Measurements from ENCODE around the gene CC2D1B. TPM values are rescaled to one million over a fixed set of nuclear protein-coding genes. Genes with fewer than 3 reads are reported as not detected.

The CC2D1B gene
- total and polyA plus RNA-seq, 2 of the 4 experiments (the other 2 are of a cell fraction), result 16.9 to 17.2 TPM

DNA sequence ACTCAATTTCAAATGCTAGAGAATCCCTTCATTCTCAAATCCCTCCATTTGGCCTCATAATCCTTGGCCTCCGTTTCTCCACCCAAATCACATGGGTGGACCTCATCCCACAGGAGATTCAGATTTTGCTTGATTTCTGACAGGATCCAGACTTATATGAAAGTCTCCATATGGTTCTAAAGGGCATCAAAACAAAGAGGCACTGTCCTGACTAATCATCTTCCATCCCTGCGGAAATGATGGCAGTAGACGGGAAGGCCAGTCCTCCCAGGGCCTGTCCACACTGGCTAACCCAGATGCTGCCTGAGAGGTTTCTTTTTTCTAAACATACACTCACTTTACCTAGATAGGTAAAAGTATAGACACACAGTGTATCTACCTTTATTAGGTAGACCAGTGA, 19.4 kb upstream of the CC2D1B start:
- H2AFZ ChIP-seq (replicated peaks; ENCODE audit: low read length, poor library complexity), result no peak overlapping the region
- peaks cover 15% of the 10 kb centered on the region for H3K36me3 ChIP-seq (ENCODE audit: control insufficient read depth, insufficient read depth, low read length)
- no peak for DNase-seq
- H2BK15ac ChIP-seq (ENCODE audit: low read depth, low read length), result no peak overlapping the region
- H2BK20ac ChIP-seq (ENCODE audit: low read depth, low read length), result no peak overlapping the region
- TF ChIP-seq NFE2L2 (IDR thresholded peaks at IDR 0.05; ENCODE audit: low read depth, low read length) (no peak), CHD1 (IDR thresholded peaks at IDR 0.05; ENCODE audit: low read depth, low read length) (no peak), MAZ (IDR thresholded peaks at IDR 0.05; ENCODE audit: borderline replicate concordance, low read depth, low read length) (no peak), MAFK (IDR thresholded peaks at IDR 0.05; ENCODE audit: low read depth, low read length) (no peak), POLR2A (IDR thresholded peaks at IDR 0.05; ENCODE audit: low read depth, low read length) (no peak), RCOR1 (IDR thresholded peaks at IDR 0.05; ENCODE audit: insufficient replicate concordance, low read length) (no peak), RAD21 (IDR thresholded peaks at IDR 0.05; ENCODE audit: low read length) (no peak), MXI1 (IDR thresholded peaks at IDR 0.05; ENCODE audit: borderline replicate concordance, low read depth, low read length) (no peak), BHLHE40 (IDR thresholded peaks at IDR 0.05; ENCODE audit: low read depth, low read length) (no peak), FOS (IDR thresholded peaks at IDR 0.05; ENCODE audit: low read depth, low read length) (no peak), SMC3 (IDR thresholded peaks at IDR 0.05; ENCODE audit: low read depth, low read length) (no peak), CEBPB (IDR thresholded peaks at IDR 0.05; ENCODE audit: low read depth, low read length) (no peak), RFX5 (IDR thresholded peaks at IDR 0.05; ENCODE audit: low read depth, low read length) (no peak)
- TF ChIP-seq, protein P1, sequence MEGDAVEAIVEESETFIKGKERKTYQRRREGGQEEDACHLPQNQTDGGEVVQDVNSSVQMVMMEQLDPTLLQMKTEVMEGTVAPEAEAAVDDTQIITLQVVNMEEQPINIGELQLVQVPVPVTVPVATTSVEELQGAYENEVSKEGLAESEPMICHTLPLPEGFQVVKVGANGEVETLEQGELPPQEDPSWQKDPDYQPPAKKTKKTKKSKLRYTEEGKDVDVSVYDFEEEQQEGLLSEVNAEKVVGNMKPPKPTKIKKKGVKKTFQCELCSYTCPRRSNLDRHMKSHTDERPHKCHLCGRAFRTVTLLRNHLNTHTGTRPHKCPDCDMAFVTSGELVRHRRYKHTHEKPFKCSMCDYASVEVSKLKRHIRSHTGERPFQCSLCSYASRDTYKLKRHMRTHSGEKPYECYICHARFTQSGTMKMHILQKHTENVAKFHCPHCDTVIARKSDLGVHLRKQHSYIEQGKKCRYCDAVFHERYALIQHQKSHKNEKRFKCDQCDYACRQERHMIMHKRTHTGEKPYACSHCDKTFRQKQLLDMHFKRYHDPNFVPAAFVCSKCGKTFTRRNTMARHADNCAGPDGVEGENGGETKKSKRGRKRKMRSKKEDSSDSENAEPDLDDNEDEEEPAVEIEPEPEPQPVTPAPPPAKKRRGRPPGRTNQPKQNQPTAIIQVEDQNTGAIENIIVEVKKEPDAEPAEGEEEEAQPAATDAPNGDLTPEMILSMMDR (conservative IDR thresholded peaks at IDR 0.05; ENCODE audit: low read depth, low read length), result no peak
- TF ChIP-seq, protein P2, sequence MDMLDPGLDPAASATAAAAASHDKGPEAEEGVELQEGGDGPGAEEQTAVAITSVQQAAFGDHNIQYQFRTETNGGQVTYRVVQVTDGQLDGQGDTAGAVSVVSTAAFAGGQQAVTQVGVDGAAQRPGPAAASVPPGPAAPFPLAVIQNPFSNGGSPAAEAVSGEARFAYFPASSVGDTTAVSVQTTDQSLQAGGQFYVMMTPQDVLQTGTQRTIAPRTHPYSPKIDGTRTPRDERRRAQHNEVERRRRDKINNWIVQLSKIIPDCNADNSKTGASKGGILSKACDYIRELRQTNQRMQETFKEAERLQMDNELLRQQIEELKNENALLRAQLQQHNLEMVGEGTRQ (IDR thresholded peaks at IDR 0.05; ENCODE audit: low read depth, low read length), result no peak
- TF ChIP-seq, protein P3, sequence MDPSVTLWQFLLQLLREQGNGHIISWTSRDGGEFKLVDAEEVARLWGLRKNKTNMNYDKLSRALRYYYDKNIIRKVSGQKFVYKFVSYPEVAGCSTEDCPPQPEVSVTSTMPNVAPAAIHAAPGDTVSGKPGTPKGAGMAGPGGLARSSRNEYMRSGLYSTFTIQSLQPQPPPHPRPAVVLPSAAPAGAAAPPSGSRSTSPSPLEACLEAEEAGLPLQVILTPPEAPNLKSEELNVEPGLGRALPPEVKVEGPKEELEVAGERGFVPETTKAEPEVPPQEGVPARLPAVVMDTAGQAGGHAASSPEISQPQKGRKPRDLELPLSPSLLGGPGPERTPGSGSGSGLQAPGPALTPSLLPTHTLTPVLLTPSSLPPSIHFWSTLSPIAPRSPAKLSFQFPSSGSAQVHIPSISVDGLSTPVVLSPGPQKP (IDR thresholded peaks at IDR 0.05; ENCODE audit: borderline replicate concordance, low read depth, low read length), result no peak
- no peak overlapping the region for H4K8ac ChIP-seq (ENCODE audit: low read depth in 2 of 2, low read length in 2 of 2)
- ChIA-PET CTCF (no interaction called here), POLR2A (ENCODE audit: unreplicated experiment) (no interaction called here)
- no peak overlapping the region for H3K27ac ChIP-seq (ENCODE audit: insufficient read depth, low read length)
- H3K23ac ChIP-seq (ENCODE audit: low read depth, low read length), result no peak overlapping the region
- H4K91ac ChIP-seq (ENCODE audit: insufficient read depth, low read depth, low read length), result no peak overlapping the region
- no peak overlapping the region for H2AK9ac ChIP-seq (replicated peaks; ENCODE audit: low read depth, low read length, poor library complexity)
- no peak overlapping the region for H2BK5ac ChIP-seq (ENCODE audit: low read depth, low read length, poor library complexity, severe bottlenecking)
- H3K4me2 ChIP-seq (ENCODE audit: low read depth, low read length), result no peak overlapping the region
- H4K5ac ChIP-seq (ENCODE audit: low read depth, low read length), result no peak overlapping the region
- BruUV-seq (replicated peaks), result no TSS peak
- H3K9me1 ChIP-seq (ENCODE audit: insufficient read depth, low read length), result peaks cover 4% of the 10 kb centered on the region; the same call in 1 of the 2 replicates
- no peaks in the 10 kb centered on the region for H3K9me3 ChIP-seq (ENCODE audit: control insufficient read depth, insufficient read depth, low read length)
- no peak overlapping the region for H3K56ac ChIP-seq (ENCODE audit: extremely low read depth, insufficient read depth, low read length)
- H3K4me3 ChIP-seq (ENCODE audit: insufficient read depth, low read depth, low read length), result no peak overlapping the region
- no peak overlapping the region for H3K14ac ChIP-seq (replicated peaks; ENCODE audit: low read depth, low read length)
- no peak overlapping the region for H3K18ac ChIP-seq (ENCODE audit: low read depth, low read length)
- no peak for ATAC-seq (ENCODE audit: low read depth)
- no peaks in the 10 kb centered on the region for H3K27me3 ChIP-seq (ENCODE audit: control insufficient read depth, insufficient read depth, low read length)
- WGBS, 2 experiments (ENCODE audit: extremely low coverage in 2 of 2, insufficient read length in 1 of 2), result no CpG with 5 or more reads among the region's 3 CpGs
- no peak overlapping the region for H2BK120ac ChIP-seq (ENCODE audit: low read depth, low read length)
- H3K4ac ChIP-seq (ENCODE audit: low read depth, low read length), result no peak overlapping the region
- no peak overlapping the region for H2AK5ac ChIP-seq (ENCODE audit: low read depth, low read length)
- no peaks in the 10 kb centered on the region for H3K79me1 ChIP-seq (ENCODE audit: low read depth in 1 of 2, low read length in 2 of 2)
- intact Hi-C loops (cut with micrococcal nuclease), result no loop called here
- H3K9ac ChIP-seq (ENCODE audit: low read depth, low read length), result no peak overlapping the region
- H4K20me1 ChIP-seq (ENCODE audit: insufficient read depth, low read length), result no peaks in the 10 kb centered on the region
- dilution Hi-C loops (cut with HindIII; ENCODE audit: low sequenced_read_pairs, unreplicated experiment), result no loop called here
- H3K4me1 ChIP-seq (ENCODE audit: control insufficient read depth, insufficient read depth, low read length), result no peaks in the 10 kb centered on the region
- in situ Hi-C loops (cut with MboI; ENCODE audit: low sequenced_read_pairs), result no loop called here

Measured in IMR-90 (cell line).